Peyer's patch (tissue), 4 donors: Measurements from ENCODE around the gene SPATA13.

Source experiments
- POLR2A ChIP-seq, 2 donors: fragments of 450-650 bp; IDR thresholded peaks; one replicate each; pipeline ENCODE4 v1.5.1; 2017; ENCODE audit warnings: antibody characterized with exemption in 2 of 2, mild to moderate bottlenecking in 2 of 2, moderate library complexity in 2 of 2
- TF ChIP-seq, protein P1 (sequence below), 6 experiments: fragments of 450-650 bp in 4 of 6; fragments of 200-600 bp in 2 of 6; sonication (generic) in 1 of 6; IDR thresholded peaks; one replicate each; pipeline ENCODE4 v1.5.1; 2017 to 2019; ENCODE audit warnings: antibody characterized with exemption in 6 of 6, mild to moderate bottlenecking in 3 of 6, moderate library complexity in 1 of 6

DNA sequence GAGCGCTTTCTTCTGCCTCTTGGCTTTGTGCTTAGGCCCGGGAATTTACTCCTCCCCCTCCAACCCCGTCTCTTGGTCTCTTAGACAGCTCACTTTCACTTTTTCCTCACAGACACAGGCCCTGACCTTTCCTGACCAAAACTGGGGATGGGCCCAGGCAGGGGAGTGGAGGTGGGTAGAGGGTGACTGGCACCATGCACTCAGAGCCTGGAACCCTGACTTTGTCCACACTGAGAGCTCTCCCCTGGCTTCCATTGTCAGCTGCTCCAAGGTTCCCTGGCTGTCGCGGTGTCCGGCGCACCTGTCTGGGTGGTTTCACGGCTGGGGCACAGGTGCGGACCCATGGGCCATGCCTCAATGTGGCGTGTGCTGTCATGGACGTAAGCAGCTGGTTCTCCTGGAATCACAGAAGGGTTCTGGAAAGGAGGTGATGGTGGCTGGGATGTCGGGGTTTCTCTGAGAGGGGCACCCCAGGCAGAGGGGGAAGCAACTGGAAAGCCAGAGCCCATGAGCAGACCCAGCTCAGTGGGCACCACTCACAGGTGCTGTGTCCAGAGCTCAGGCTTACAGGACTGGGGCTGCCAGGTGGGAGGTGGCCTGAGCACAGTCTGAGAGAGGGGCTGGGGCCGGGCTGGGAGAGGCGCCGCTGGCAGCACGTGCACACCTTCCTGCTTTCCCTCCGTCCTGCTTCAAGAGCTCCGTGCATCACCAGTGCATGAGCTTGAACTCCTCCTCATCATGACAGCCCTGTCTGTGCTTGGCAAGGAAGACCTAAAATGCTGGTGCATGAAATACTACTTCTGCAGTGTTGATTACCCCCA, 120.9 kb downstream of the SPATA13 start:
- TF ChIP-seq, protein P1, sequence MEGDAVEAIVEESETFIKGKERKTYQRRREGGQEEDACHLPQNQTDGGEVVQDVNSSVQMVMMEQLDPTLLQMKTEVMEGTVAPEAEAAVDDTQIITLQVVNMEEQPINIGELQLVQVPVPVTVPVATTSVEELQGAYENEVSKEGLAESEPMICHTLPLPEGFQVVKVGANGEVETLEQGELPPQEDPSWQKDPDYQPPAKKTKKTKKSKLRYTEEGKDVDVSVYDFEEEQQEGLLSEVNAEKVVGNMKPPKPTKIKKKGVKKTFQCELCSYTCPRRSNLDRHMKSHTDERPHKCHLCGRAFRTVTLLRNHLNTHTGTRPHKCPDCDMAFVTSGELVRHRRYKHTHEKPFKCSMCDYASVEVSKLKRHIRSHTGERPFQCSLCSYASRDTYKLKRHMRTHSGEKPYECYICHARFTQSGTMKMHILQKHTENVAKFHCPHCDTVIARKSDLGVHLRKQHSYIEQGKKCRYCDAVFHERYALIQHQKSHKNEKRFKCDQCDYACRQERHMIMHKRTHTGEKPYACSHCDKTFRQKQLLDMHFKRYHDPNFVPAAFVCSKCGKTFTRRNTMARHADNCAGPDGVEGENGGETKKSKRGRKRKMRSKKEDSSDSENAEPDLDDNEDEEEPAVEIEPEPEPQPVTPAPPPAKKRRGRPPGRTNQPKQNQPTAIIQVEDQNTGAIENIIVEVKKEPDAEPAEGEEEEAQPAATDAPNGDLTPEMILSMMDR (IDR thresholded peaks at IDR 0.05) = no peak
- no peak for TF ChIP-seq POLR2A (IDR thresholded peaks at IDR 0.05)
